Measurements from ENCODE around the gene UBR1.
"Not testable (repeated sequence)": the region's sequence is repeated elsewhere in the genome, so short reads cannot be mapped to it uniquely, and the experiment has no call there.

The UBR1 gene

DNA sequence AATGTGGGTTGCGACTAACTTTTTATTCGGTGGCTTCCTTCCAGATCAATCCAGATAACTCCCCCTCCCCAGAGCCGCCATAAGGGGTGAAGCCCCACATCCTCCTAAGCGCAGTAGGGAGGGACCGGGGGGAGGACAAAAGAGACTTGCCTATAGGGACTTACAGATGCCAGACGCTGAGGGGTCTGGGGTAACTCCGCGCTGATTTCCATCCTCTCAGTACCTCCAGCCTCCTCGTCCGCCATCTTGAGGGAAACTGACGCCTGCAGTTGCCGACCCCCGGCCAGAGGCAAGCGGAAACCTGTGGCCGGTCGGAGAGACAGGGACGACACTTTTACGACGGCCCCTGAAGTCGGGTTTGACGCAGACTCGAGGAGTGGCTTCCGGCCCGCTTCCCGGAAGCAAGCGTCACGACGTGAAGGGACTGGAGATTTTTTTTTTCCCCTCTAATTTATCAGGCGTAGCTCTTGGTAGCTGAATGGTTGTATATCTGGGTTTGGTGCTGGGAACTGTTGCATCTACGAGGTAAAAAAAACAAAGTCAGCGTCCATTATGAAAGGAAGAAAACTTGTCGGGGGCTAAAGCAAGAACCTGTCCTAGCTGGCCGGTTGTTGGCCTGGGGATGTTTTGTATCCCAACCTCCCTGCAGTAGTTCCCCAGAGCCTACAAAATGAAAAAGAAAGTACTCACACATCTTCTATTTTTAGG is at the start of gene UBR1:
Gene UBR1, minus strand, starts transcription at position 261 of the 708 bp plus-strand sequence. Its CDS starts 16 bp downstream, at position 245.
- peak; percentile 94 for DNase-seq (ENCODE audit: low spot score)

- no peak for DNase-seq (ENCODE audit: low spot score)
These were observed 47.4 kb upstream of the UBR1 start for GRCh38 chr15:43153269-43153668.

DNA sequence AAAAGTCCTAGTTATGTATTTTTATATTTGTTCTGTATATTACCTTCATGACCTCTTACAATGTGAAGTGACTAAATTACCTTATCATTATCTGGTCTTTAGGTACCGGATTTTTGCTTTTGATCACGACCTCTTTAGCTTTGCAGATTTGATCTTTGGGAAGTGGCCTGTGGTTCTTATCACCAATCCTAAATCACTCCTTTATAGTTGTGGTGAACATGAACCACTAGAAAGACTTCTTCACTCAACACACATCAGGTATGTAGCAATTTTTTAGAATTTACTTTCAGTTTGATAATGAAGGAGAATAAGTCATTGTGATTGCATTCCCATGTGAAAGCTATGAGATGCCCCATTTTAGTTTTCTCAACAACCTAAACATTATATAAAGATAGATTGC is 45.9 kb upstream of the UBR1 start:
- DNase-seq (ENCODE audit: low spot score): peak; percentile 27

GRCh38 chr15:43150191-43150929 is 44.5 kb upstream of the UBR1 start:
- no peak for DNase-seq (ENCODE audit: low spot score)

DNA sequence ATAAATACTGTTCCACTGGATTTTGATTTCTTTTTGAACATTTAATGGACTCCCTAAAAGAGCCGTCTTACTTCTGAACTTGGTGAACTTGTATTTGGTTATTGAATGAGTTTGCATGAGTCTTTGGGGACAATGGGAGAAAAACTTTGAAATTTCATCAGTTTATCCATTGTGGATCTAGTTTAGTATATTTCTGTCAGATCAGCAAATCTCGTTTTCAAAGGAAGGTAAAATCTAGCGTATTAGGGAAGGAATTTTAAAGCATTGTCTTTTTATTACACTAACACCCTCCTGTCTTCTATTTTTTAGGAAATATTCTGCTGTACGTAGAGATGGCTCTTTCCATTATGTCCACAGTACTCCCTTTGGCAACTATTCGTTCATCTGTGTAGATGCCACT is 40.3 kb upstream of the UBR1 start:
- no peak for DNase-seq (ENCODE audit: low spot score)

DNA sequence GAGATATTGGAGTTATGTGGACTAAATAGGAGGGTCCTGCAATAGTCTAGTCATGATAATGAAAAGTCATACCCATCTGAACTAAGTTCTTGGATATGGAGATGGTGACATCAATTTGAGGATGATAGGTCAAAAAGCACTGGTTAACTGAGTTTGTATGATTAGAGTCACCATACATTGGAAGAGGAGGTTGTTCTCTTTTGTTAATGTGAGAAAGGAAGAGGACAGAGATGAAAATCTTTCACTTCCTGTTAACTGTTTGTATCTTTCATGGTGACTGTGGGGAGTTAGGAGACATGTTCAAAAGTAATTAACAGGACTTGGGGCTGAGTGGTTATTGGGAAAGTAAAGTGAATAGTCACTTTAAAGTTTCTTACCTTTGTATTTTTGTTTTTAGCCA is 38.7 kb upstream of the UBR1 start:
- DNase-seq (ENCODE audit: low spot score): peak; percentile 27

DNA sequence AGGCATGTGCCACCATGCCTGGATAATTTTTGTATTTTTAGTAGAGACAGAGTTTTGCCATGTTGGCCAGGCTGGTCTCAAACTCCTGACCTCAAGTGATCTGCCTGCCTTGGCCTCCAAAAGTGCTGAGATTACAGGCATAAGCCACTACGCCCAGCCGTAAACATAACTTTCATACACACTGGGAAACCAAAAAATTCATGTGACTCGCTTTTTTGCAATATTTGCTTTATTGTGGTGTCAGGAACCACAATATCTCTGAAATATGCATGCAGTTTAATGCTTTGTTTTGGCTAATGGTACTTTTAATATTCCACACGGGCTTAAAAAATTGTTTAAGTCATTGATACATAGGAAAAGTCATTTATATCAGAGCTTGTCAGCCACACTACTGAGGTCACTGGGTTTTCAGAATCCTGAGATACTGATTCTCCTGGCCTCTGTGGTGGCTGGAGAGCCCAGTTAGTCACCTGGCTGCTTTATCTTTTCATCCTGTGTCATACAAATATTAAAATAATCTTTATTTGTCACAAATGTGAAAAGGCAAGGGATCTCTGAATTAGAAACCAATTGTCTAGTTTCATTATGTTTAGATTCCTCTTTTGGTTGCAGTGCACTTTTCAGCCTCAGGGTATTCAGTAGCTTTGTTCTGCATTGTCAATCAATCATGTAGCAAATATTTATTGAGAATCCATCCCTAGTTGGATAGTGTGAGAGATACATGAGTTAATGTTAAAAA is 37.5 kb upstream of the UBR1 start:
- no peak for DNase-seq (ENCODE audit: low spot score)

DNA sequence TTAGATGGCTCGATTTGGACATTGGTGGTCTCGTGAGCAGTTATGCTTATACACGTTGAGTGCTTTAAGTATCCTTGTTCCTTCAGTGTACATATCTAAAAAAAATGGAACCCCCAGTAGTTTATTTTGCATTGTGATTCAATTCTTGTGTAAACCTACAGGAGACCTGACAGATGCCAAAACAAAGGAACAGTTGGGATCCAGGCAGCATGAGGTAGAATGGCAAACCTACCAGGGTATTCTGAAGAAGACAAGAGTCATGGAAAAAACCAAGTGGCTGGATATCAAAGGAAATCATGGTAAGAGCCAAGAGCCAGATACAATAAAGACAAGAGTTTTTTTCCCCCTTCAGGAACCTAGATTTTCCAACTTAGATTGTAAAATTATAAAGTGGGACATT is 29.5 kb upstream of the UBR1 start:
- no peak for DNase-seq (ENCODE audit: low spot score)

- DNase-seq (ENCODE audit: low spot score): peak; percentile 7
These were observed 28.4 kb upstream of the UBR1 start for GRCh38 chr15:43134157-43134635.

- DNase-seq (ENCODE audit: low spot score): peak; percentile 80
These were observed 27.8 kb upstream of the UBR1 start, which contains the start of gene TMEM62 for GRCh38 chr15:43133430-43134156. TMEM62 (plus strand) TSS chr15:43133586; CDS start chr15:43133803, 217 bp downstream.

- no peak for DNase-seq (ENCODE audit: low spot score)
These were observed 27.1 kb upstream of the UBR1 start for GRCh38 chr15:43132830-43133429.

GRCh38 chr15:43128980-43129335 is 23.1 kb upstream of the UBR1 start:
- DNase-seq (ENCODE audit: low spot score): no peak

DNA sequence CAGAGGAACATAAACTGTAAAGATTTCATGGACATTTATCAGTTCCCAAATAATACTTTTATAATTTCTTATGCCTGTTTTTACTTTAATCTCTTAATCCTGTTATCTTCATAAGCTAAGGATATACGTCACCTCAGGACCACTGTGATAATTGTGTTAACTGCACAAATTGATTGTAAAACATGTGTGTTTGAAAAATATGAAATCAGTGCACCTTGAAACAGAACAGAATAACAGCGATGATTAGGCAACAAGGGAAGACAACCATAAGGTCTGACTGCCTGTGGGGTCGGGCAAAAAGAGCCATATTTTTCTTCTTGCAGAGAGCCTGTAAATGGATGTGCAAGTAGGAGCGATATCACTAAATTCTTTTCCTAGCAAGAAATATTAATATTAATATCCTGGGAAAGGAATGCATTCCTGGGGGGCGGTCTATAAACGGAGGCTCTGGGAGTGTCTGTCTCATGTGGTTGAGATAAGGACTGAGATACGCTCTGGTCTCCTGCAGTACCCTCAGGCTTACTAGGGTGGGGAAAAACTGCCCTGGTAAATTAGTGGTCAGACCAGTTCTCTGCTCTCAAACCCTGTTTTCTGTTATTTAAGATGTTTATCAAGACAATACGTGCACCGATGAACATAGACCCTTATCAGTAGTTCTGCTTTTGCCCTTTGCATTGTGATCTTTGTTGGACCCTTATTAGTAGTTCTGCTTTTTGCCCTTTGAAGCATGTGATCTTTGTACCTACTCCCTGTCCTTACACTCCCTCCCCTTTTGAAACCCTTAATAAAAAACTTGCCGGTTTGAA is 22.5 kb upstream of the UBR1 start:
- DNase-seq (ENCODE audit: low spot score): not testable (repeated sequence)

- no peak for DNase-seq (ENCODE audit: low spot score)
These were observed 21.9 kb upstream of the UBR1 start for GRCh38 chr15:43127752-43128151.

GRCh38 chr15:43126356-43126755 is 20.5 kb upstream of the UBR1 start:
- DNase-seq (ENCODE audit: low spot score): no peak

DNA sequence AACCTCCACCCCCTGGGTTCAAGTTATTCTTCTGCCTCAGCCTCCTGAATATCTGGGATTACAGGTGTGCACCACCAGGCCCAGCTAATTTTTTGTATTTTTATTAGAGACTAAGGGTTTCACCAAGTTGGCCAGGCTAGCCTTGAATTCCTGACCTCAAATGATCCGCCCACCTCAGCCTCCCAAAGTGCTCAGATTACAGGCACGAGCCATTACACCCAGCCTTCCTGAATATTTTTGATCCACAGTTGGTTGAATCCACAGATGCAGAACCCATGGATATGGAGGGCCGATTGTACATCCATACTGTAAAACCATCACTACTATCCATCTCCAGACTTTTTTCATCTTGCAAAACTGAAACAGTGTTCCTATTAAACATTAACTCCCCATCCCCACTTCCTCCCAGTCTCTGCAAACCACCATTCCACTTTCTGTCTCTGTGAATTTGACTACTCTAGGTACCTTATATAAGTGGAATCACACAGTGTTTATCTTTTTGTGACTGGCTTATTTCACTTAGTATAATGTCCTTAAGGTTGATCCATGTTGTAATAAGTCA is 19.3 kb upstream of the UBR1 start:
- no peak for DNase-seq (ENCODE audit: low spot score)

DNA sequence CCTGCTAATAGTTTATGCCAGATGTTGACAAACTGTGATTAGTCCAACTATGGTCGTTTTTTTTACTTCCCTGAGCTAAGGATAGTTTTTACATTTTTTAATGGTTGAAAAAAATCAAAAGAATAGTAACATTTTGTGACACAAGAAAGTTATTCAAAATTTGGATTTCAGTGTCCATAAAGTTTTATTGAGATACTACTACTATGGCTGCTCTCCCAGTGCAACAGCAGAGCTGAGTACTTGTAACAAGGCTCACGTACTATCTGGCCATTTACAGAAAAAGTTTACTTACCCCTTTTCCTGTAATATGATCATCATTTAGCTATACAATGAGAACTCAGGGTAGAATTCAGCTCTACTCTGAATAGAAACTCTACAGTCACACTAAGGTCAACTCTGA is 16.0 kb upstream of the UBR1 start:
- DNase-seq (ENCODE audit: low spot score): no peak

- no peak for DNase-seq (ENCODE audit: low spot score)
These were observed 13.0 kb upstream of the UBR1 start for GRCh38 chr15:43118829-43119228.

GRCh38 chr15:43118286-43118685 is 12.4 kb upstream of the UBR1 start:
- no peak for DNase-seq (ENCODE audit: low spot score)

DNA sequence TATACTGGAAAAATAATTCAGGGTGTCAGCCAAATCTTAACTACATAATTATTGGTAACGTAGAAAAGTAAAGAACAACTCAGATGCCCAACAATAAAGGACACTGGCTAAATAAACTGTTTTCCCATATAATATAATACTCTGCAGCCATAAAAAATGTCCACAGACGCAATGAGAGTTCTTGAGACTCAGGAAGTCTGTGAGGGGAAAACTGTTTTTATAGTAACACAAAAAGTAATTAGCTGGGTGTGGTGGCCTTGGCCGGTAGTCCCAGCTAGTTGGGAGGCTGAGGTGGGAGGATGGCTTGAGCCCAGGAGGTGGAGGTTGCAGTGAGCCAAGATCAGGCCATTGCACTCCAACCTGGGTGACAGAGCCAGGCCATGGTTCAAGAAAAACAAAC is 5.5 kb upstream of the UBR1 start:
- DNase-seq (ENCODE audit: low spot score): no peak
